A549 (cell line): Measurements from ENCODE around the gene SH2D3A. TPM values are rescaled to one million over a fixed set of nuclear protein-coding genes. Genes with fewer than 3 reads are reported as not detected.

Experiments
- ATAC-seq, 2 experiments: fragments of 200-7000 bp in 1 of 2; fragments of >200 bp in 1 of 2; cut with Nextera tagmentation in 1 of 2; cut with Tn5 transposase in 1 of 2; 3 replicates each; pipeline versions ENCODE4 v1.8.0 to v1.9.1; 2018 to 2020; ENCODE audit warnings: mild to moderate bottlenecking in 1 of 2, moderate library complexity in 1 of 2
- CTCF ChIA-PET: fragments of 300-600 bp; sonication (Branson Sonifier 250); formaldehyde crosslinking; extraction: SDS; loops from one replicate; lab custom pipeline; 2021; ENCODE audit warnings: antibody characterized with exemption, inconsistent platforms; lab: Yijun Ruan, JAX
- POLR2A ChIA-PET: fragments of 350-600 bp; formaldehyde crosslinking; extraction: SDS; loops from one replicate; lab custom pipeline; 2021; ENCODE audit warnings: antibody characterized with exemption, inconsistent platforms; lab: Yijun Ruan, JAX
- DNase-seq, 2 experiments: peaks; one replicate each; pipeline versions ENCODE4 v3.0.0 to v3.0.0-alpha.2; 2011 to 2016; ENCODE audit warnings: low read depth in 1 of 2, low spot score in 1 of 2
- FAIRE-seq: peaks from 2 replicates; lab custom pipeline; 2011; peaks lifted over from hg19 to GRCh38; lab: Jason Lieb, UNC
- H3K27ac ChIP-seq, 2 experiments: fragments of >200 bp; sonication (Bioruptor Twin); formaldehyde crosslinking; 3 replicates each; pipeline ENCODE4 v1.5.1; 2016 to 2017
- H3K4me1 ChIP-seq: fragments of >200 bp; sonication (Bioruptor Twin); formaldehyde crosslinking; 3 replicates; pipeline ENCODE4 v1.6.1; 2016
- H3K4me2 ChIP-seq: fragments of >200 bp; sonication (Bioruptor Twin); formaldehyde crosslinking; 3 replicates; pipeline ENCODE4 v1.6.1; 2016
- H3K4me3 ChIP-seq: fragments of >200 bp; sonication (Bioruptor Twin); formaldehyde crosslinking; 3 replicates; pipeline ENCODE4 v1.5.1; 2016
- H3K9me3 ChIP-seq: fragments of >200 bp; sonication (Bioruptor Twin); formaldehyde crosslinking; 3 replicates; pipeline ENCODE4 v1.6.1; 2016
- BHLHE40 ChIP-seq: IDR thresholded peaks from 2 replicates; pipeline ENCODE4 v1.6.1; 2012; ENCODE audit warnings: low read depth, low read length, inconsistent platforms
- CEBPB ChIP-seq, 2 experiments: fragments of >200 bp in 1 of 2; sonication (Bioruptor Twin) in 1 of 2; formaldehyde crosslinking in 1 of 2; IDR thresholded peaks; 2 replicates each; pipeline ENCODE4 v1.6.1; 2012 to 2016
- CHD4 ChIP-seq: fragments of 200-600 bp; sonication (generic); IDR thresholded peaks from 2 replicates; pipeline ENCODE4 v1.6.1; 2016; ENCODE audit warnings: antibody characterized with exemption, mild to moderate bottlenecking, borderline replicate concordance
- ESRRA ChIP-seq: fragments of 150-350 bp; IDR thresholded peaks from 2 replicates; pipeline ENCODE4 v1.6.1; 2014; ENCODE audit warnings: mild to moderate bottlenecking, low read length, borderline replicate concordance
- FOSB ChIP-seq: fragments of 250-450 bp; sonication (Bioruptor Pico); IDR thresholded peaks from 2 replicates; pipeline ENCODE4 v1.5.0; 2020; ENCODE audit warnings: mild to moderate bottlenecking, moderate library complexity
- FOXS1 ChIP-seq: fragments of 250-450 bp; sonication (Bioruptor Pico); IDR thresholded peaks from 2 replicates; pipeline ENCODE4 v1.5.0; 2020; ENCODE audit warnings: mild to moderate bottlenecking, moderate library complexity
- HEYL ChIP-seq: fragments of 250-450 bp; sonication (Bioruptor Pico); IDR thresholded peaks from 2 replicates; pipeline ENCODE4 v1.8.0; 2021; ENCODE audit warnings: mild to moderate bottlenecking, moderate library complexity
- JUNB ChIP-seq: fragments of >200 bp; sonication (Bioruptor Twin); formaldehyde crosslinking; IDR thresholded peaks from 2 replicates; pipeline ENCODE4 v1.6.1; 2016
- MAZ ChIP-seq: fragments of 150-350 bp; IDR thresholded peaks from 2 replicates; pipeline ENCODE4 v1.6.1; 2014; ENCODE audit warnings: antibody characterized with exemption, low read depth, low read length, borderline replicate concordance
- NR3C1 ChIP-seq: fragments of >200 bp; sonication (Bioruptor Twin); formaldehyde crosslinking; IDR thresholded peaks from 3 replicates; pipeline ENCODE4 v1.6.1; 2017
- POLR2AphosphoS2 ChIP-seq: conservative IDR thresholded peaks from 2 replicates; pipeline ENCODE4 v1.6.1; 2012; ENCODE audit warnings: low read length, improper control_type of control experiment, inconsistent platforms
- RAD21 ChIP-seq, 2 experiments: fragments of >200 bp in 1 of 2; sonication (Bioruptor Twin) in 1 of 2; formaldehyde crosslinking in 1 of 2; IDR thresholded peaks in 1 of 2; conservative IDR thresholded peaks in 1 of 2; 2 replicates in 1 of 2; 3 replicates in 1 of 2; pipeline ENCODE4 v1.6.1; 2012 to 2018; ENCODE audit warnings: inconsistent platforms in 1 of 2
- RARB ChIP-seq: fragments of 250-450 bp; sonication (Bioruptor Pico); IDR thresholded peaks from 2 replicates; pipeline ENCODE4 v1.8.0; 2021; ENCODE audit warnings: mild to moderate bottlenecking, moderate library complexity
- RFX5 ChIP-seq: fragments of 450-650 bp; IDR thresholded peaks from 2 replicates; pipeline ENCODE4 v1.7.1; 2014; ENCODE audit warnings: antibody characterized with exemption, mild to moderate bottlenecking, moderate library complexity
- SREBF2 ChIP-seq: fragments of 450-650 bp; IDR thresholded peaks from 2 replicates; pipeline ENCODE4 v1.6.1; 2014; ENCODE audit warnings: mild to moderate bottlenecking, moderate library complexity
- TFCP2L1 ChIP-seq: fragments of 250-450 bp; sonication (Bioruptor Pico); IDR thresholded peaks from 2 replicates; pipeline ENCODE4 v1.5.0; 2021; ENCODE audit warnings: mild to moderate bottlenecking
- TP53 ChIP-seq: fragments of 250-450 bp; sonication (Bioruptor Pico); IDR thresholded peaks from 2 replicates; pipeline ENCODE4 v1.5.0; 2021; ENCODE audit warnings: mild to moderate bottlenecking, moderate library complexity
- ZNF302 ChIP-seq: fragments of 250-450 bp; sonication (Bioruptor Pico); IDR thresholded peaks from 2 replicates; pipeline ENCODE4 v1.9.0; 2021; ENCODE audit warnings: inconsistent platforms, mild to moderate bottlenecking, moderate library complexity
- ZSCAN20 ChIP-seq: fragments of 250-450 bp; sonication (Bioruptor Pico); IDR thresholded peaks from 2 replicates; pipeline ENCODE4 v1.8.0; 2022; ENCODE audit warnings: mild to moderate bottlenecking, moderate library complexity
- WGBS: methylation state at CpG from one replicate; pipeline ENCODE4 v1.1.6; 2017; ENCODE audit errors: missing lambda C conversion rate; 5-methylcytosine and 5-hydroxymethylcytosine counted together
- polyA plus RNA-seq, 4 experiments: library from polyadenylated mRNA; depleted of rRNA in 3 of 4; stranded (reverse); fragments of >200 nt; fragmentation: RNase III in 1 of 4; extraction: RNeasy Plus Mini Kit Qiagen cat#74134 plus additional on column Dnase treatment in 1 of 4; gene quantifications; 2 replicates in 3 of 4; 3 replicates in 1 of 4; pipeline ENCODE4 v1.2.3, GENCODE V29; 2011 to 2017
- TF ChIP-seq, protein P1 (sequence below): fragments of 150-350 bp; IDR thresholded peaks from 2 replicates; pipeline ENCODE4 v1.6.1; 2014; ENCODE audit warnings: low read depth, mild to moderate bottlenecking, low read length
- TF ChIP-seq, protein P2 (sequence below): fragments of 250-450 bp; sonication (Bioruptor Pico); IDR thresholded peaks from 2 replicates; pipeline ENCODE4 v1.5.0; 2021; ENCODE audit warnings: mild to moderate bottlenecking, moderate library complexity, borderline replicate concordance
- TF ChIP-seq, protein P3 (sequence below): fragments of >200 bp; sonication (Bioruptor Twin); formaldehyde crosslinking; IDR thresholded peaks from 3 replicates; pipeline ENCODE4 v1.6.1; 2016
- TF ChIP-seq, protein P4 (sequence below): fragments of 200-600 bp; sonication (generic); IDR thresholded peaks from 2 replicates; pipeline ENCODE4 v1.6.1; 2016; ENCODE audit warnings: antibody characterized with exemption, mild to moderate bottlenecking, moderate library complexity

Gene SH2D3A
- polyA plus RNA-seq, 2 of the 4 experiments (the other 2 are of a cell fraction), result 6.7 to 10.0 TPM

DNA sequence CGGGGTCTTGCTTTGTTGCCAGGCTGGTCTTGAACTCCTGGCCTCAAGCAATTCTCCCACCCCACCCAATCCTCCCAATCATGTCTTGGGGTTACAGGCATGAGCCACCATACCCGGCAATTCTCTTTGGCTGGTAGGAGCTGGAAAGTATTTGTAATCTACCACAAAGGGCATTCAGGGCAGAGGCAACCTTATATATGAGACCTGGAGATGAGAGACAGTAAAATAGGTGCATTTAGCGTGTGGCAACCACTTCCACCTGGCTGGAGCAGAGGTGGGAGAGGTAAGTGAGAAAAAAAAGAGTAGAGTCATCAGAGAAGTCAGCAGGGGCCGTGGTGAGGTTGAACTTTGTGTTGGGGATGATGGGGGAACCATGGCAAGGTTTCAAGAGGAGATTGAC, 42.0 kb upstream of the SH2D3A start:
- WGBS, result 60% methylated on average over 4 of the region's 4 CpGs
- no peak overlapping the region for H3K4me2 ChIP-seq
- FAIRE-seq, result no peak
- no peak overlapping the region for H3K4me3 ChIP-seq
- ChIA-PET POLR2A (no interaction called here), CTCF (interaction anchor here (0.6 to 2.3 kb wide), 3 partner anchors 19 to 1089 kb away, joined by 3 to 8 read pairs (median 7); partner anchors contain the start of gene LONP1)
- ATAC-seq, result no peak
- H3K4me1 ChIP-seq, result no peaks in the 10 kb centered on the region
- no peak for DNase-seq
- H3K27ac ChIP-seq, result no peak overlapping the region
- H3K9me3 ChIP-seq, result no peaks in the 10 kb centered on the region
- no peak for TF ChIP-seq POLR2AphosphoS2
- no peak for TF ChIP-seq RARB (CRISPR knock-in tag)
- TF ChIP-seq, protein P1, sequence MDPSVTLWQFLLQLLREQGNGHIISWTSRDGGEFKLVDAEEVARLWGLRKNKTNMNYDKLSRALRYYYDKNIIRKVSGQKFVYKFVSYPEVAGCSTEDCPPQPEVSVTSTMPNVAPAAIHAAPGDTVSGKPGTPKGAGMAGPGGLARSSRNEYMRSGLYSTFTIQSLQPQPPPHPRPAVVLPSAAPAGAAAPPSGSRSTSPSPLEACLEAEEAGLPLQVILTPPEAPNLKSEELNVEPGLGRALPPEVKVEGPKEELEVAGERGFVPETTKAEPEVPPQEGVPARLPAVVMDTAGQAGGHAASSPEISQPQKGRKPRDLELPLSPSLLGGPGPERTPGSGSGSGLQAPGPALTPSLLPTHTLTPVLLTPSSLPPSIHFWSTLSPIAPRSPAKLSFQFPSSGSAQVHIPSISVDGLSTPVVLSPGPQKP, result no peak
- no peak for TF ChIP-seq RFX5

DNA sequence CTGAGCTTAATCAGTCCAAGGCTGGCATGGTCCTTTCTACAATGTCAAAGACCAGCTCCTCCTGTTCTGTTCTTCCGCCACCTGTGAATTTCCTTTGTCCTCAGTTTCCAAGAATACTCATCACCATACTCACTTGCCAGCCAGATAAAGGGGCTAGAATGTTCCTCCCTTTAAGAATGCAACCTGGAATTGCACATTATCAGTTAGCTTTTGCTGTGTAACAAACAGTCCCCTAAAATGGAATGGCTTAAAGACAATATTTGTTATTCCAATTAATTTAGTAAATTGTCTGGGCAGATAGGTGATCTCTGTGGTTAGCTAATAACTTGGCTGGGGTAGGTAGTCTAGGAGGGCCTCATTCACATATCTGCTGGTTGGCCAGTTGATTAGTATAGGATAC, 41.3 kb upstream of the SH2D3A start:
- POLR2A ChIA-PET, result interaction anchor here (1.3 kb wide), 1 partner anchor 19 kb away, joined by 3 read pairs; no protein-coding TSS in a partner anchor
- Histone ChIP-seq H3K4me3 (no peak overlapping the region), H3K27ac (no peak overlapping the region), H3K9me3 (no peaks in the 10 kb centered on the region), H3K4me2 (no peak overlapping the region), H3K4me1 (no peaks in the 10 kb centered on the region)
- DNase-seq, result no peak
- ATAC-seq, result no peak
- TF ChIP-seq MAZ (no peak), ESRRA (no peak), NR3C1 (no peak), ZSCAN20 (CRISPR knock-in tag) (no peak), FOSB (CRISPR knock-in tag) (no peak), HEYL (CRISPR knock-in tag) (no peak), RAD21 (conservative IDR thresholded peaks at IDR 0.05 in 1 of 2, IDR thresholded peaks at IDR 0.05 in 1 of 2) (no peak), CEBPB (IDR thresholded peaks at IDR 0.05) (no peak), TFCP2L1 (CRISPR knock-in tag) (no peak), BHLHE40 (no peak), CHD4 (no peak), ZNF302 (no peak), JUNB (no peak), TP53 (CRISPR knock-in tag) (no peak), SREBF2 (no peak), FOXS1 (CRISPR knock-in tag) (no peak)
- TF ChIP-seq, protein P2, sequence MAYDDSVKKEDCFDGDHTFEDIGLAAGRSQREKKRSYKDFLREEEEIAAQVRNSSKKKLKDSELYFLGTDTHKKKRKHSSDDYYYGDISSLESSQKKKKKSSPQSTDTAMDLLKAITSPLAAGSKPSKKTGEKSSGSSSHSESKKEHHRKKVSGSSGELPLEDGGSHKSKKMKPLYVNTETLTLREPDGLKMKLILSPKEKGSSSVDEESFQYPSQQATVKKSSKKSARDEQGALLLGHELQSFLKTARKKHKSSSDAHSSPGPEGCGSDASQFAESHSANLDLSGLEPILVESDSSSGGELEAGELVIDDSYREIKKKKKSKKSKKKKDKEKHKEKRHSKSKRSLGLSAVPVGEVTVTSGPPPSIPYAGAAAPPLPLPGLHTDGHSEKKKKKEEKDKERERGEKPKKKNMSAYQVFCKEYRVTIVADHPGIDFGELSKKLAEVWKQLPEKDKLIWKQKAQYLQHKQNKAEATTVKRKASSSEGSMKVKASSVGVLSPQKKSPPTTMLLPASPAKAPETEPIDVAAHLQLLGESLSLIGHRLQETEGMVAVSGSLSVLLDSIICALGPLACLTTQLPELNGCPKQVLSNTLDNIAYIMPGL (CRISPR knock-in tag), result no peak
- TF ChIP-seq, protein P3, sequence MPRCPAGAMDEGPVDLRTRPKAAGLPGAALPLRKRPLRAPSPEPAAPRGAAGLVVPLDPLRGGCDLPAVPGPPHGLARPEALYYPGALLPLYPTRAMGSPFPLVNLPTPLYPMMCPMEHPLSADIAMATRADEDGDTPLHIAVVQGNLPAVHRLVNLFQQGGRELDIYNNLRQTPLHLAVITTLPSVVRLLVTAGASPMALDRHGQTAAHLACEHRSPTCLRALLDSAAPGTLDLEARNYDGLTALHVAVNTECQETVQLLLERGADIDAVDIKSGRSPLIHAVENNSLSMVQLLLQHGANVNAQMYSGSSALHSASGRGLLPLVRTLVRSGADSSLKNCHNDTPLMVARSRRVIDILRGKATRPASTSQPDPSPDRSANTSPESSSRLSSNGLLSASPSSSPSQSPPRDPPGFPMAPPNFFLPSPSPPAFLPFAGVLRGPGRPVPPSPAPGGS, result no peak
- TF ChIP-seq, protein P1, result no peak
- TF ChIP-seq, protein P4, sequence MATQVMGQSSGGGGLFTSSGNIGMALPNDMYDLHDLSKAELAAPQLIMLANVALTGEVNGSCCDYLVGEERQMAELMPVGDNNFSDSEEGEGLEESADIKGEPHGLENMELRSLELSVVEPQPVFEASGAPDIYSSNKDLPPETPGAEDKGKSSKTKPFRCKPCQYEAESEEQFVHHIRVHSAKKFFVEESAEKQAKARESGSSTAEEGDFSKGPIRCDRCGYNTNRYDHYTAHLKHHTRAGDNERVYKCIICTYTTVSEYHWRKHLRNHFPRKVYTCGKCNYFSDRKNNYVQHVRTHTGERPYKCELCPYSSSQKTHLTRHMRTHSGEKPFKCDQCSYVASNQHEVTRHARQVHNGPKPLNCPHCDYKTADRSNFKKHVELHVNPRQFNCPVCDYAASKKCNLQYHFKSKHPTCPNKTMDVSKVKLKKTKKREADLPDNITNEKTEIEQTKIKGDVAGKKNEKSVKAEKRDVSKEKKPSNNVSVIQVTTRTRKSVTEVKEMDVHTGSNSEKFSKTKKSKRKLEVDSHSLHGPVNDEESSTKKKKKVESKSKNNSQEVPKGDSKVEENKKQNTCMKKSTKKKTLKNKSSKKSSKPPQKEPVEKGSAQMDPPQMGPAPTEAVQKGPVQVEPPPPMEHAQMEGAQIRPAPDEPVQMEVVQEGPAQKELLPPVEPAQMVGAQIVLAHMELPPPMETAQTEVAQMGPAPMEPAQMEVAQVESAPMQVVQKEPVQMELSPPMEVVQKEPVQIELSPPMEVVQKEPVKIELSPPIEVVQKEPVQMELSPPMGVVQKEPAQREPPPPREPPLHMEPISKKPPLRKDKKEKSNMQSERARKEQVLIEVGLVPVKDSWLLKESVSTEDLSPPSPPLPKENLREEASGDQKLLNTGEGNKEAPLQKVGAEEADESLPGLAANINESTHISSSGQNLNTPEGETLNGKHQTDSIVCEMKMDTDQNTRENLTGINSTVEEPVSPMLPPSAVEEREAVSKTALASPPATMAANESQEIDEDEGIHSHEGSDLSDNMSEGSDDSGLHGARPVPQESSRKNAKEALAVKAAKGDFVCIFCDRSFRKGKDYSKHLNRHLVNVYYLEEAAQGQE, result no peak
- CTCF ChIA-PET, result interaction anchor here (2.2 to 2.3 kb wide), 2 partner anchors 20 to 70 kb away, joined by 7 to 8 read pairs; no protein-coding TSS in a partner anchor
- no peak for FAIRE-seq
- 97% methylated on average over 1 of the region's 1 CpG for WGBS
